HG03521 (cell line): ENCODE results near the gene PPOX.

ENCODE experiments used
- ATAC-seq: cut with Tn5 transposase; IDR thresholded peaks from one replicate; pipeline ENCODE4 v1.9.1; 2021; ENCODE audit warnings: mild to moderate bottlenecking, moderate library complexity; ENCODE audit not compliant: unreplicated experiment

Gene PPOX

GRCh38 chr1:161165742-161166668 is at the start of gene PPOX:
Gene PPOX, plus strand, starts transcription at chr1:161166426. Its CDS starts 422 bp downstream, at chr1:161166848.
- peak; percentile 83 for ATAC-seq

GRCh38 chr1:161117759-161118581 is 48.3 kb upstream of the PPOX start, which contains the start of the genes NIT1 and PFDN2:
Gene NIT1, plus strand, starts transcription at chr1:161118105. Its CDS starts 72 bp downstream, at chr1:161118177.
Gene PFDN2, minus strand, starts transcription at chr1:161118037. Its CDS starts 11 bp downstream, at chr1:161118026.
- ATAC-seq, result peak; percentile 73

GRCh38 chr1:161119092-161119903 is 46.9 kb upstream of the PPOX start:
- ATAC-seq, result peak; percentile 47

DNA sequence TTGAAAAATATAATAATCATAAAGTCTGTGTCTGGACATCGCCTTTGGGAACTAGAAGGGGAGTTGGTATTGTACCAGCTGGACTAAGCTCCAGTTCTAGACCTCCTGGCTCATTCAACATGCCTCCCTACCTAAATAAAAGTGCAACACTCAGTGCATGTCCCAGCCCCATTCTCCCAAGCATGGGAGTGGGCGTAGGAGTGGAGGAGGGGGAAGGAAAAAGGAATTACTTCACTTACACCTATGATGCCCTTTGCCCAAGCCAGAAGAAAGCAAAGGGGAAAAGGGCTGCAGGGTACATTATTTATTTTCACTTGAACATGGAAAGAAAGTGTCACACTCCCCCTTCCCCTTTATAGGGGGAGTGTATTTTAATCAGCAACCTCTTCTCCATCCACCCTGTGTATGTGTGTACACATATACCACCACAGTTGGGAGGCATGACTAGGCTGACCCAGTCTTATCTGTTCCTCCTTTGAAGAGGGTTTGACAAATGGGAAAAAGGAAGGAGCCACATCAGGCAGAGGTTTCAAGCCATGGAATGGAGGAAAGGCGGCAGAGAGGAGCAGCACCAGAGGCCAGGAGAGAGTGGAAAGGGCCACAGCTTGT is 45.1 kb upstream of the PPOX start:
- ATAC-seq, result no peak

- ATAC-seq, result no peak
Measured at GRCh38 chr1:161121834-161122233, 44.4 kb upstream of the PPOX start.

DNA sequence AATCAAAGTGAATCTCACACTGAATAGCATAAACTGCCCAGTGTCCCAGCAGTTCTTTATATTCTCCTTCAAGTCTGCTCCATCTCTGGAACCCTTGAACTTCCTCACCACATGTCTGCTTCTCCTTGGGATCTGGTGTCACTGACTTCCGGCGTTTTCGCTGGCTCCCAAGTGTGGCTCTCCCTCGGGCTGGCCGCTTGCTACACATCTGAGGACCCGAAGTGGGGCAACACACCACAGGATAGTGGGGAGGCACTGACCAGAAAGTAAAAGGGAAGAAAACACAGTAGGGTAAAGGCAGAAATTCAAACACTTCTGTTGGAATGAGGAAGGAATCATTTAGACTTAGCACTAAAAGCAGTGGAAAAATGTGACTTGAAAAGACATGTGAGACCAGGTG is 43.3 kb upstream of the PPOX start:
- ATAC-seq, result no peak

GRCh38 chr1:161127649-161128048 is 38.6 kb upstream of the PPOX start:
- ATAC-seq, result no peak

- no peak for ATAC-seq
Measured at GRCh38 chr1:161128591-161129420, 37.4 kb upstream of the PPOX start.

DNA sequence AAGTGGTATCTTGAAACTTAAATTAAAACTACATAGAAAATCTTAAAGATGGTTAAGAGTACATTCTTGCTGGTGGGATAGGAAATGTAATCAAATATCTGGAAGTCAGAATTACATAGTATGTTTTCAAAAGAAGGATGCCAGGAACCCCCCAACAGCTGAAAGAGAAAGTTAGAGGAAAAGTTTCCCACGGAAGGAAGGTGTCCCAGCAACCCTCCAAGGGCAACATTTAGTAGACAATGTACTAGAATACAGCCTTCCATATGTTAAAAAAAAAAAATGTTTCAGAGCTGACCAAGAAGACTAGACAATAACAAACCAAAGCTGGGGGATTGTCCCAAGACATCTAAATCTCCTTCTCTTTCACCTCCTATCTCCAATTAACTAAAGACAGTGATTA is 36.0 kb upstream of the PPOX start:
- ATAC-seq, result no peak

GRCh38 chr1:161131523-161132409 is 34.5 kb upstream of the PPOX start:
- no peak for ATAC-seq

DNA sequence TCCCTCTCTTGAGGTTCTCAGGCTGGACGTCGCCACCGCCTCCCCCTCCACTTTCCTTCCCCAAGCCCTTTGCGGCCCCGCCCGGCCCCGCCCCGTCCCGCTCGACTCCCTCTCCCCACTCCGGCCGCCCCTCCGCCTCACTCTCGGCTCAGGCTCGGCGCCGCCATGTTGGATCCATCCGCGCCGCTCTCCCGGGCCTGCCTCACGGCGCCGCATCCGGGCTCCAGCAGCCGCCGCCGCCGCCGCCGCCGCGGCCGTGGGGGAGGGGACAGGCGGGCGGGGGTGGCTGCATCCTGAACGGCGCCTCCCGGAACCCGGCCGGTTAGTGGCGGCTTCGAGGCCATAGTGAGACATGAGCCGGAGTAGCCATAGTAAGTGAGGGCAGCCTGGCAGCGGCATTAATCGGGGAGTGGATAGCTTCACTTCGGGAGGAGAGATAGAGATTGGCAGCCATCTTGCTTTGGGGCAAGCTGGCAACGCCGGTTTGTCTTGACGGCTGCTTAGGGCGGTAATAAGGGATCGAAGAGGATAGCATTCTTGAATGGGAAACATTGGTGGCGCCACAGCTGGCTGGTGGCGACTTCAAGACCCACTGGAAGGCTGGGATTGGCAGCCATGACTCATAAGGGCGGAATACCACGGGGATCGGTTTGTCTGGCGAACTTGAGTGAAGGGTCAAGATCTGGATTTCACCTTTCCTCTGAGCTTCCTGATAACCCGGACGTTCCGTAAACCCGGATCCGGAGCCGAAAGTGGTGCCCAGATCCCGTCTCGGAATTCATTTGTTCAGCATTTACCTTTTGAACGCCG is 33.6 kb upstream of the PPOX start, which contains the start of gene DEDD:
DEDD (minus strand) TSS at position 258 of the 810 bp plus-strand sequence. CDS start 8,205 bp downstream, outside the sequence.
- peak; percentile 93 for ATAC-seq

GRCh38 chr1:161133220-161133740 is 32.9 kb upstream of the PPOX start:
- ATAC-seq, result no peak

DNA sequence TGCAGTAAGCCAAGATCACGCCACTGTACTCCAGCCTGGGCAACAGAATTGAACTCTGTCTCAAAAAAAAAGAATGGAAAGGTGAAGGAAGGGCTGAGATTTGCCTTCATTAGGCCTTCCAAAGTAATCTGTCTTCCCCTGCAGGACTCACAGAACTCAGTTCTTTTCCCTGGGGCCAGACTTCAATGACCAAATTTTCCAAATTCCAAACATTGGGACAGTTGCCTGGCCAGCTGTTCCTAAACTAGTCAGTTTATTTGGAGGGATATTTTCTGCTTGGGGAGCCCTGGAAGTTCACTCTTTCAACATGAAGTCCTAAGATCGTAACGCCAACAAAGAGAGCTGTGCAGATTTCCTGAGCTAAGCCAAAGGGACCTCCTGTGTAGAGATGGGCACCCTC is 28.3 kb upstream of the PPOX start:
- ATAC-seq, result no peak

DNA sequence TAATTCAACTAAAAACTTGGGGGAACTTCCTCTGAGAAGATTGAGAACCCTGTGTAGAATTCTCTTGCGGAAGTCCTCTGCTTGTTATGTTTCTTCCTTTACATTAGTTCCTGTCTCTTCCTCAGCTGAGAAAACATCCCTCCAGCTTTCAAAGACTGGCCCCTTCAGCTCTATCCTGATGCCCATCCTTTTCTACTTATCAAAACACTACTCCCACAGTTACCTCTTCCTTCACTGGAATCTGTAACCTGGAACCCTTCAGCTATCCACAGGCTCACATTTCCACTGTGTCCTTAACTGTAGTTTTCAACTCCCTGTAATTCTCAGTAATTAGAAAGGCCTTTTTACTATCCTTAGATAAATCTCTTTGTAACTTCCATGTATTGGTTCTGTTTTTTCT is 27.8 kb upstream of the PPOX start:
- no peak for ATAC-seq

GRCh38 chr1:161139766-161140165 is 26.5 kb upstream of the PPOX start:
- ATAC-seq, result no peak

GRCh38 chr1:161140755-161141400 is 25.3 kb upstream of the PPOX start:
- no peak for ATAC-seq

GRCh38 chr1:161145832-161146231 is 20.4 kb upstream of the PPOX start:
- no peak for ATAC-seq
